Immature natural killer cell (primary cell): ENCODE data around the gene KIRREL3. TPM values are rescaled to one million over a fixed set of nuclear protein-coding genes. Genes with fewer than 3 reads are reported as not detected.

Experiments
- DNase-seq, 3 donors: peaks; one replicate each; pipeline ENCODE4 v3.0.0; 2022; ENCODE audit warnings: mixed read lengths in 1 of 3
- H3K27ac Mint-ChIP-seq, 6 donors: one replicate each; pipeline ENCODE4 v1.8.0; 2020; ENCODE audit warnings: mixed read lengths in 6 of 6, mild to moderate bottlenecking in 5 of 6, inconsistent platforms in 4 of 6, moderate library complexity in 3 of 6
- H3K27me3 Mint-ChIP-seq, 3 donors: one replicate each; pipeline ENCODE4 v1.8.0; 2020 to 2021; ENCODE audit warnings: low read depth in 3 of 3, mild to moderate bottlenecking in 3 of 3, mixed read lengths in 3 of 3, moderate library complexity in 3 of 3, inconsistent platforms in 1 of 3
- H3K36me3 Mint-ChIP-seq, 3 donors: one replicate each; pipeline ENCODE4 v1.8.0; 2020; ENCODE audit warnings: mixed read lengths in 3 of 3, inconsistent platforms in 2 of 3, mild to moderate bottlenecking in 2 of 3
- H3K4me1 Mint-ChIP-seq, 2 donors: one replicate each; pipeline ENCODE4 v1.8.0; 2020; ENCODE audit warnings: inconsistent platforms in 2 of 2, mild to moderate bottlenecking in 2 of 2, mixed read lengths in 2 of 2, moderate library complexity in 1 of 2
- H3K4me3 Mint-ChIP-seq, 5 donors: one replicate each; pipeline ENCODE4 v1.8.0; 2020; ENCODE audit warnings: mild to moderate bottlenecking in 5 of 5, mixed read lengths in 5 of 5, inconsistent platforms in 3 of 5, moderate library complexity in 3 of 5
- H3K9me3 Mint-ChIP-seq, 6 donors: one replicate each; pipeline ENCODE4 v1.8.0; 2020; ENCODE audit warnings: mild to moderate bottlenecking in 6 of 6, mixed read lengths in 6 of 6, inconsistent platforms in 4 of 6, moderate library complexity in 3 of 6
- polyA plus RNA-seq, 3 donors: library from polyadenylated mRNA; unstranded; fragments of 300-500 nt; fragmentation: Illumina TruSeq; gene quantifications; one replicate each; pipeline ENCODE4 v1.2.3, GENCODE V29; 2021

The KIRREL3 gene
- polyA plus RNA-seq, 3 donors from 2014 or later, result 0.66 TPM; not detected in 2

- Mint-ChIP-seq H3K36me3 (no peaks in the 10 kb centered on the region), H3K27me3 (peaks cover 0 to 2% (median 0%) of the 10 kb centered on the region in 3 donors), H3K4me1 (no peaks in the 10 kb centered on the region), H3K27ac (no peak overlapping the region), H3K4me3 (no peak overlapping the region), H3K9me3 (no peaks in the 10 kb centered on the region)
- DNase-seq, result no peak
Observed at GRCh38 chr11:126702987-126703386, 297.6 kb downstream of the KIRREL3 start.

GRCh38 chr11:126702165-126702720, 298.3 kb downstream of the KIRREL3 start:
- no peaks in the 10 kb centered on the region for H3K36me3 Mint-ChIP-seq

GRCh38 chr11:126701520-126701897, 299.1 kb downstream of the KIRREL3 start:
- no peaks in the 10 kb centered on the region for H3K36me3 Mint-ChIP-seq
- no peaks in the 10 kb centered on the region for H3K4me1 Mint-ChIP-seq
- peaks cover 0 to 2% (median 0%) of the 10 kb centered on the region in 3 donors for H3K27me3 Mint-ChIP-seq
- no peak overlapping the region for H3K27ac Mint-ChIP-seq
- DNase-seq, result no peak
- H3K9me3 Mint-ChIP-seq, result no peaks in the 10 kb centered on the region
- H3K4me3 Mint-ChIP-seq, result no peak overlapping the region

More at GRCh38 chr11:126702165-126702720, 298.3 kb downstream of the KIRREL3 start:
- Mint-ChIP-seq H3K4me3 (no peak overlapping the region), H3K27ac (no peak overlapping the region), H3K27me3 (peaks cover 0 to 2% (median 0%) of the 10 kb centered on the region in 3 donors), H3K4me1 (no peaks in the 10 kb centered on the region), H3K9me3 (no peaks in the 10 kb centered on the region)
- DNase-seq, result no peak

GRCh38 chr11:126700768-126701519, 299.6 kb downstream of the KIRREL3 start:
- no peaks in the 10 kb centered on the region for H3K36me3 Mint-ChIP-seq
- H3K27ac Mint-ChIP-seq, result no peak overlapping the region
- no peaks in the 10 kb centered on the region for H3K4me1 Mint-ChIP-seq
- peaks cover 0 to 2% (median 0%) of the 10 kb centered on the region in 3 donors for H3K27me3 Mint-ChIP-seq
- H3K9me3 Mint-ChIP-seq, result no peaks in the 10 kb centered on the region
- no peak for DNase-seq
- no peak overlapping the region for H3K4me3 Mint-ChIP-seq

GRCh38 chr11:126698576-126698975, 302.0 kb downstream of the KIRREL3 start:
- peaks cover 0 to 3% (median 0%) of the 10 kb centered on the region in 3 donors for H3K27me3 Mint-ChIP-seq
- DNase-seq, result no peak

GRCh38 chr11:126697936-126698335, 302.6 kb downstream of the KIRREL3 start:
- DNase-seq, result no peak
- no peak overlapping the region for H3K27ac Mint-ChIP-seq
- H3K4me1 Mint-ChIP-seq, result no peaks in the 10 kb centered on the region
- no peak overlapping the region for H3K4me3 Mint-ChIP-seq
- peaks cover 0 to 3% (median 0%) of the 10 kb centered on the region in 3 donors for H3K27me3 Mint-ChIP-seq
- H3K9me3 Mint-ChIP-seq, result no peaks in the 10 kb centered on the region
- no peaks in the 10 kb centered on the region for H3K36me3 Mint-ChIP-seq

More at GRCh38 chr11:126698576-126698975, 302.0 kb downstream of the KIRREL3 start:
- Mint-ChIP-seq H3K36me3 (no peaks in the 10 kb centered on the region), H3K4me1 (no peaks in the 10 kb centered on the region), H3K9me3 (no peaks in the 10 kb centered on the region), H3K27ac (no peak overlapping the region), H3K4me3 (no peak overlapping the region)

GRCh38 chr11:126696982-126697381, 303.6 kb downstream of the KIRREL3 start:
- Mint-ChIP-seq H3K27me3 (peaks cover 0 to 5% (median 0%) of the 10 kb centered on the region in 3 donors), H3K4me1 (no peaks in the 10 kb centered on the region), H3K4me3 (no peak overlapping the region), H3K27ac (no peak overlapping the region), H3K9me3 (no peaks in the 10 kb centered on the region), H3K36me3 (no peaks in the 10 kb centered on the region)
- DNase-seq, result no peak

GRCh38 chr11:126695293-126695692, 305.3 kb downstream of the KIRREL3 start:
- no peak for DNase-seq
- Mint-ChIP-seq H3K27me3 (peaks cover 0 to 7% (median 0%) of the 10 kb centered on the region in 3 donors), H3K9me3 (no peaks in the 10 kb centered on the region), H3K27ac (no peak overlapping the region), H3K4me1 (no peaks in the 10 kb centered on the region), H3K36me3 (no peaks in the 10 kb centered on the region), H3K4me3 (no peak overlapping the region)

- Mint-ChIP-seq H3K27me3 (peaks cover 0 to 7% (median 0%) of the 10 kb centered on the region in 3 donors), H3K9me3 (no peaks in the 10 kb centered on the region), H3K4me3 (no peak overlapping the region), H3K36me3 (no peaks in the 10 kb centered on the region), H3K27ac (no peak overlapping the region), H3K4me1 (no peaks in the 10 kb centered on the region)
- DNase-seq, result no peak
Observed at GRCh38 chr11:126694065-126694625, 306.4 kb downstream of the KIRREL3 start.

- peaks cover 0 to 4% (median 1%) of the 10 kb centered on the region in 3 donors for H3K27me3 Mint-ChIP-seq
- no peak for DNase-seq
- no peak overlapping the region for H3K4me3 Mint-ChIP-seq
- H3K36me3 Mint-ChIP-seq, result no peaks in the 10 kb centered on the region
- H3K9me3 Mint-ChIP-seq, result no peaks in the 10 kb centered on the region
- no peak overlapping the region for H3K27ac Mint-ChIP-seq
- H3K4me1 Mint-ChIP-seq, result no peaks in the 10 kb centered on the region
Observed at GRCh38 chr11:126687477-126687876, 313.1 kb downstream of the KIRREL3 start.

GRCh38 chr11:126686938-126687337, 313.6 kb downstream of the KIRREL3 start:
- Mint-ChIP-seq H3K36me3 (no peaks in the 10 kb centered on the region), H3K4me3 (no peak overlapping the region), H3K9me3 (no peaks in the 10 kb centered on the region), H3K4me1 (no peaks in the 10 kb centered on the region), H3K27me3 (peaks cover 0 to 4% (median 1%) of the 10 kb centered on the region in 3 donors), H3K27ac (no peak overlapping the region)
- DNase-seq, result no peak

GRCh38 chr11:126683766-126684728, 316.5 kb downstream of the KIRREL3 start:
- Mint-ChIP-seq H3K4me3 (no peak overlapping the region), H3K36me3 (no peaks in the 10 kb centered on the region), H3K9me3 (no peaks in the 10 kb centered on the region), H3K27ac (no peak overlapping the region), H3K27me3 (peaks cover 0 to 5% (median 1%) of the 10 kb centered on the region in 3 donors), H3K4me1 (no peaks in the 10 kb centered on the region)
- DNase-seq, result no peak

- DNase-seq, result no peak
- Mint-ChIP-seq H3K4me3 (no peak overlapping the region), H3K27me3 (peaks cover 0 to 5% (median 4%) of the 10 kb centered on the region in 3 donors), H3K36me3 (no peaks in the 10 kb centered on the region), H3K27ac (no peak overlapping the region), H3K9me3 (no peaks in the 10 kb centered on the region), H3K4me1 (no peaks in the 10 kb centered on the region)
Observed at GRCh38 chr11:126682590-126682989, 318.0 kb downstream of the KIRREL3 start.
